B cell (primary cell): ENCODE measurements around the gene PCSK9.

Experiments used
- EZH2 ChIP-seq: IDR thresholded peaks from 2 replicates; pipeline ENCODE4 v1.6.1; 2012; ENCODE audit warnings: borderline replicate concordance, low read depth, mild to moderate bottlenecking, moderate library complexity, low read length; ENCODE audit not compliant: insufficient read depth, poor library complexity, severe bottlenecking
- TF ChIP-seq, protein P1 (sequence below): fragments of 200-600 bp; IDR thresholded peaks from one replicate; pipeline ENCODE4 v1.8.0; 2022; ENCODE audit warnings: antibody characterized with exemption, mild to moderate bottlenecking

DNA sequence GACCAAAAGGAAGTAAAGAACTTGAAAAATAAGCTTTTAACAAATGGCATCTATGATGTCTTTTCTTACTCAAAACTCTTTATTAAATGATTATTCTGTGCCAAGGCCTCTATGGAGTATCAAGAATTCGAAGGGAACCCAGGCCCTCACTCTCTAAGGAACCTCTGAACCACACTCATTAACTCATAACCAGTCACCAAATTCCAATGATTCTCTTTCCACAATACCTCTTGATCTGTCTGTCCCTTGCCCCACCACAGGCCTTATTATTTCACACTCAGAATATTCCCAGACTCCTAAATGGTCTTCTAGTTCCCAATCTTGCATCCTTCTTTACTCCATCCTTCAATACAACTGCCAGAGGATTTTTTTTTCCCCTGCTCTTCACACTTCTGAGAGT, 37.0 kb downstream of the PCSK9 start:
- TF ChIP-seq, protein P1, sequence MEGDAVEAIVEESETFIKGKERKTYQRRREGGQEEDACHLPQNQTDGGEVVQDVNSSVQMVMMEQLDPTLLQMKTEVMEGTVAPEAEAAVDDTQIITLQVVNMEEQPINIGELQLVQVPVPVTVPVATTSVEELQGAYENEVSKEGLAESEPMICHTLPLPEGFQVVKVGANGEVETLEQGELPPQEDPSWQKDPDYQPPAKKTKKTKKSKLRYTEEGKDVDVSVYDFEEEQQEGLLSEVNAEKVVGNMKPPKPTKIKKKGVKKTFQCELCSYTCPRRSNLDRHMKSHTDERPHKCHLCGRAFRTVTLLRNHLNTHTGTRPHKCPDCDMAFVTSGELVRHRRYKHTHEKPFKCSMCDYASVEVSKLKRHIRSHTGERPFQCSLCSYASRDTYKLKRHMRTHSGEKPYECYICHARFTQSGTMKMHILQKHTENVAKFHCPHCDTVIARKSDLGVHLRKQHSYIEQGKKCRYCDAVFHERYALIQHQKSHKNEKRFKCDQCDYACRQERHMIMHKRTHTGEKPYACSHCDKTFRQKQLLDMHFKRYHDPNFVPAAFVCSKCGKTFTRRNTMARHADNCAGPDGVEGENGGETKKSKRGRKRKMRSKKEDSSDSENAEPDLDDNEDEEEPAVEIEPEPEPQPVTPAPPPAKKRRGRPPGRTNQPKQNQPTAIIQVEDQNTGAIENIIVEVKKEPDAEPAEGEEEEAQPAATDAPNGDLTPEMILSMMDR, result no peak
- TF ChIP-seq EZH2, result no peak
